C4-2B (cell line): ENCODE results near the gene GNAZ.

Experiments used
- H3K27ac ChIP-seq: fragments of 450-650 bp; 2 replicates; pipeline ENCODE4 v1.5.1; 2017
- CTCF ChIP-seq: fragments of 450-650 bp; conservative IDR thresholded peaks from 2 replicates; pipeline ENCODE4 v1.5.1; 2017; ENCODE audit warnings: mild to moderate bottlenecking
- ZFX ChIP-seq: fragments of 450-650 bp; IDR thresholded peaks from 2 replicates; pipeline ENCODE4 v1.6.1; 2017

Gene GNAZ

GRCh38 chr22:23073526-23074229 lies 3.4 kb downstream of the GNAZ start:
- H3K27ac ChIP-seq: no peak overlapping the region
- TF ChIP-seq CTCF (no peak), ZFX (no peak)

DNA sequence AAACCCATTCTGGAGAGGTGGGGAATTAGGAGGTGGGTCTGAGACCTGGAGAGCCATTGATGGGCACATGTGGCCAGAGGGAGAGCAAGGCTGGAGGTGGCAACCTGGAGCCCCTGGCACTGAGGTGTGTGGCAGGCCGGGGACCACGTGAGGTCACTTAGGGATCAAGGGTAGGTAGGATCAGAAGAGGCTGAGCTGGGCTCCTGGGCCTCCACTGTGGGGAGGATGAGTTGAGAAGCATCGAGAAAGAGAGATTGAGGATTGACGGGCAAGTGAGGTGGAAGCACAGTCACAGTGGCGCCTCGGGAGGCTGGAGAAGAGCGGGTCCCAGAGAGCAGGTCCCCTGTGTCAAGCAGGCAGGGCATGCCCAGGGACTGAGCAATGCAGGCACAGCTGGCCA lies 4.1 kb downstream of the GNAZ start:
- no peak overlapping the region for H3K27ac ChIP-seq
- TF ChIP-seq CTCF (no peak), ZFX (no peak)

- TF ChIP-seq CTCF (no peak), ZFX (no peak)
- no peak overlapping the region for H3K27ac ChIP-seq
Observed at GRCh38 chr22:23075050-23075449, 4.7 kb downstream of the GNAZ start.

- no peak overlapping the region for H3K27ac ChIP-seq
- TF ChIP-seq ZFX (no peak), CTCF (no peak)
Observed at GRCh38 chr22:23075525-23076216, 5.4 kb downstream of the GNAZ start.

DNA sequence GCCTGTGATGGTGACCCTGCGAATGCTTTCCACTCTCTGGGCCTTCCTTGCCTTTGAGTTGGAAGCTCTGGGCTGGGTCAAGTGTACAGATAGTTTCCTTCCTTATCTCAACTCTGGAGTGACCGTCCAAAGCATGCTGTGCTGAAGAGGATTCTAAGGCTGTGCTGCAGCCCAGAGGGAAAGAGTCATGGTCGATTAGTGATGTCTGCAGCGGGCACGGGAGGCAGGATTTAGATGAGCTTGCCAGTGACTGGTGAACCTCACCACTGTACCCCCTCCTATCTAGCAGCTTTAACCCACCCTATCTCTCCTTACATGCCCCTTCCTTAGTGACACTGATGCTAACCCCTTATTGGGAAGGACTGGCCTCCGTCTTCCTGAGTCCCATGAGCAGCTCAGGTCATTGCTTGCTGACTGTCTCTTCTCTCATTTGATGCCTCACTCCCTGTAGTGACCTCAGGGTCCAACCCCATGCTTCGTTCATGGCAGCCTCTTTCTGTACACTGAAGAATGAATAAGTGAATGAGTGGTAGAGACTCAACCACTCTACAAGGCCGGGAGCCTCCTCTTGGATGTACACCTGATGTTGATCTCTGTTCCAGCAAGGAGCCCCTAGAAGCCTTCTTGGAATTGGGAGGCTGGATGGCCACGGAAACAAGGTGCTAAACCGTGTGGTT lies 6.7 kb downstream of the GNAZ start:
- TF ChIP-seq CTCF (no peak), ZFX (no peak)
- H3K27ac ChIP-seq: peak overlapping the region; percentile 12; the same call in 1 of the 2 replicates

GRCh38 chr22:23077627-23078461 lies 7.5 kb downstream of the GNAZ start:
- H3K27ac ChIP-seq: peak overlapping the region; percentile 12
- TF ChIP-seq ZFX (no peak), CTCF (no peak)
